Measurements from ENCODE around the gene RASSF7.
"Not testable (repeated sequence)": the region's sequence is repeated elsewhere in the genome, so short reads cannot be mapped to it uniquely, and the experiment has no call there.

The RASSF7 gene

GRCh38 chr11:563066-563811, 2.5 kb downstream of the RASSF7 start:
- no peak for FAIRE-seq
- TF ChIP-seq TAF1 (IDR thresholded peaks at IDR 0.05; ENCODE audit: borderline replicate concordance, low read depth, low read length), result no peak
- no peak for TF ChIP-seq POLR2AphosphoS5 (IDR thresholded peaks at IDR 0.05; ENCODE audit: low read depth, low read length)
- no peak for TF ChIP-seq POLR2A (IDR thresholded peaks at IDR 0.05; ENCODE audit: low read depth, low read length)
- DNase-seq (ENCODE audit: insufficient read length), result no peak

- no peak for DNase-seq (ENCODE audit: insufficient read length)
- no peak for FAIRE-seq
- no peak for TF ChIP-seq POLR2A (IDR thresholded peaks at IDR 0.05; ENCODE audit: low read depth, low read length)
- TF ChIP-seq POLR2AphosphoS5 (IDR thresholded peaks at IDR 0.05; ENCODE audit: low read depth, low read length), result no peak
- no peak for TF ChIP-seq TAF1 (IDR thresholded peaks at IDR 0.05; ENCODE audit: borderline replicate concordance, low read depth, low read length)
These were observed 3.2 kb downstream of the RASSF7 start for GRCh38 chr11:563812-564578.

- TF ChIP-seq POLR2A (IDR thresholded peaks at IDR 0.05; ENCODE audit: low read depth, low read length) (no peak), TAF1 (IDR thresholded peaks at IDR 0.05; ENCODE audit: borderline replicate concordance, low read depth, low read length) (no peak), POLR2AphosphoS5 (IDR thresholded peaks at IDR 0.05; ENCODE audit: low read depth, low read length) (no peak)
- DNase-seq (ENCODE audit: insufficient read length) (no peak), FAIRE-seq (peak; percentile 33)
These were observed 5.2 kb downstream of the RASSF7 start for GRCh38 chr11:565921-566509.

GRCh38 chr11:567011-567628, 6.3 kb downstream of the RASSF7 start:
- DNase-seq (ENCODE audit: insufficient read length) (no peak), FAIRE-seq (peak; percentile 74)
- TF ChIP-seq POLR2A (IDR thresholded peaks at IDR 0.05; ENCODE audit: low read depth, low read length), result no peak
- TF ChIP-seq POLR2AphosphoS5 (IDR thresholded peaks at IDR 0.05; ENCODE audit: low read depth, low read length), result no peak
- TF ChIP-seq TAF1 (IDR thresholded peaks at IDR 0.05; ENCODE audit: borderline replicate concordance, low read depth, low read length), result no peak

GRCh38 chr11:567629-568292, 7.0 kb downstream of the RASSF7 start:
- TF ChIP-seq TAF1 (IDR thresholded peaks at IDR 0.05; ENCODE audit: borderline replicate concordance, low read depth, low read length) (no peak), POLR2A (IDR thresholded peaks at IDR 0.05; ENCODE audit: low read depth, low read length) (no peak), POLR2AphosphoS5 (IDR thresholded peaks at IDR 0.05; ENCODE audit: low read depth, low read length) (no peak)
- FAIRE-seq (no peak), DNase-seq (ENCODE audit: insufficient read length) (no peak)

- TF ChIP-seq POLR2A (IDR thresholded peaks at IDR 0.05; ENCODE audit: low read depth, low read length), result peak; percentile 67; the same call in 1 of the 2 replicates
- no peak for TF ChIP-seq TAF1 (IDR thresholded peaks at IDR 0.05; ENCODE audit: borderline replicate concordance, low read depth, low read length)
- peak; percentile 100 for DNase-seq (ENCODE audit: insufficient read length)
- FAIRE-seq, result peak; percentile 100
These were observed 7.8 kb downstream of the RASSF7 start for GRCh38 chr11:568306-569157.

GRCh38 chr11:569158-569885, 8.6 kb downstream of the RASSF7 start:
- peak; percentile 48 for FAIRE-seq
- no peak for TF ChIP-seq TAF1 (IDR thresholded peaks at IDR 0.05; ENCODE audit: borderline replicate concordance, low read depth, low read length)
- TF ChIP-seq POLR2A (IDR thresholded peaks at IDR 0.05; ENCODE audit: low read depth, low read length), result no peak
- TF ChIP-seq POLR2AphosphoS5 (IDR thresholded peaks at IDR 0.05; ENCODE audit: low read depth, low read length), result no peak

GRCh38 chr11:571802-572185, 11.0 kb downstream of the RASSF7 start:
- no peak for TF ChIP-seq POLR2A (IDR thresholded peaks at IDR 0.05; ENCODE audit: low read depth, low read length)
- no peak for TF ChIP-seq TAF1 (IDR thresholded peaks at IDR 0.05; ENCODE audit: borderline replicate concordance, low read depth, low read length)
- TF ChIP-seq POLR2AphosphoS5 (IDR thresholded peaks at IDR 0.05; ENCODE audit: low read depth, low read length), result no peak
- DNase-seq (ENCODE audit: insufficient read length) (no peak), FAIRE-seq (no peak)

More at GRCh38 chr11:569158-569885, 8.6 kb downstream of the RASSF7 start:
- DNase-seq (ENCODE audit: insufficient read length), result no peak

GRCh38 chr11:573146-573759, 12.5 kb downstream of the RASSF7 start:
- no peak for FAIRE-seq
- TF ChIP-seq POLR2AphosphoS5 (IDR thresholded peaks at IDR 0.05; ENCODE audit: low read depth, low read length), result no peak
- no peak for TF ChIP-seq POLR2A (IDR thresholded peaks at IDR 0.05; ENCODE audit: low read depth, low read length)
- no peak for TF ChIP-seq TAF1 (IDR thresholded peaks at IDR 0.05; ENCODE audit: borderline replicate concordance, low read depth, low read length)
- DNase-seq (ENCODE audit: insufficient read length), result no peak

GRCh38 chr11:574031-574570, 13.3 kb downstream of the RASSF7 start:
- DNase-seq (ENCODE audit: insufficient read length); FAIRE-seq: not testable (repeated sequence)

Measured in GM12892 (cell line).